PC-3 (cell line): ENCODE measurements around the gene LURAP1L. TPM values are rescaled to one million over a fixed set of nuclear protein-coding genes. Genes with fewer than 3 reads are reported as not detected.

ENCODE experiments used
- ATAC-seq: fragments of 200-7000 bp; cut with Tn5 transposase; 2 replicates; pipeline ENCODE4 v1.9.1; 2020; ENCODE audit warnings: mild to moderate bottlenecking, moderate library complexity
- BruUV-seq: library from RNA; stranded (reverse); fragments of 400-500 nt; replicated peaks from 2 replicates; lab custom pipeline; 2021; lab: Mats Ljungman, UMichigan
- CTCF ChIA-PET: fragments of 300-600 bp; sonication (Branson Sonifier 250); formaldehyde crosslinking; loops from one replicate; lab custom pipeline; 2022; ENCODE audit warnings: antibody characterized with exemption; lab: Charles Lee
- POLR2A ChIA-PET: fragments of 300-600 bp; sonication (Branson Sonifier 250); formaldehyde crosslinking; loops from one replicate; lab custom pipeline; 2022; ENCODE audit warnings: antibody characterized with exemption; ENCODE audit not compliant: unreplicated experiment; lab: Charles Lee
- DNase-seq: peaks from one replicate; pipeline ENCODE4 v3.0.0-alpha.2; 2015
- H2AFZ ChIP-seq: fragments of 300-600 bp; sonication (generic); 2 replicates; pipeline ENCODE4 v1.6.0; 2016; ENCODE audit warnings: antibody characterized with exemption, low read length
- H3F3A ChIP-seq: fragments of 300-600 bp; sonication (generic); one replicate; pipeline ENCODE4 v1.6.0; 2017; ENCODE audit warnings: antibody characterized with exemption, low read length, control low read depth, mild to moderate bottlenecking; ENCODE audit not compliant: unreplicated experiment
- H3K27ac ChIP-seq: fragments of 300-600 bp; sonication (generic); 2 replicates; pipeline ENCODE4 v1.5.1; 2016; ENCODE audit warnings: mild to moderate bottlenecking, low read length
- H3K27me3 ChIP-seq: fragments of 300-600 bp; sonication (generic); 2 replicates; pipeline ENCODE4 v1.6.1; 2016; ENCODE audit warnings: low read length, mixed read lengths
- H3K36me3 ChIP-seq: fragments of 300-600 bp; sonication (generic); 2 replicates; pipeline ENCODE4 v1.6.1; 2016; ENCODE audit warnings: low read depth, mixed run types, low read length, mixed read lengths
- H3K4me1 ChIP-seq: fragments of 300-600 bp; sonication (generic); 2 replicates; pipeline ENCODE4 v1.5.1; 2016; ENCODE audit warnings: low read length; ENCODE audit not compliant: insufficient read depth
- H3K4me2 ChIP-seq: fragments of 300-600 bp; sonication (generic); 2 replicates; pipeline ENCODE4 v1.6.0; 2016; ENCODE audit warnings: low read length
- H3K4me3 ChIP-seq: fragments of 300-600 bp; sonication (generic); 2 replicates; pipeline ENCODE4 v1.5.1; 2016; ENCODE audit warnings: mild to moderate bottlenecking, low read length, mixed read lengths
- H3K79me2 ChIP-seq: fragments of 300-600 bp; sonication (generic); 2 replicates; pipeline ENCODE4 v1.6.1; 2017; ENCODE audit warnings: low read length, mixed read lengths
- H3K9ac ChIP-seq: fragments of 300-600 bp; sonication (generic); 2 replicates; pipeline ENCODE4 v1.6.0; 2016; ENCODE audit warnings: mild to moderate bottlenecking, low read length
- H3K9me2 ChIP-seq: fragments of 300-600 bp; sonication (generic); replicated peaks from 2 replicates; pipeline ENCODE4 v1.6.1; 2016; ENCODE audit warnings: mixed run types, low read length, mixed read lengths
- H3K9me3 ChIP-seq: fragments of 300-600 bp; sonication (generic); 2 replicates; pipeline ENCODE4 v1.6.1; 2016; ENCODE audit warnings: low read length, mixed read lengths
- H4K20me1 ChIP-seq: fragments of 300-600 bp; sonication (generic); 2 replicates; pipeline ENCODE4 v1.6.1; 2016; ENCODE audit warnings: low read length, mixed read lengths
- EZH2 ChIP-seq: fragments of 300-600 bp; sonication (generic); IDR thresholded peaks from one replicate; pipeline ENCODE4 v1.6.1; 2017; ENCODE audit warnings: antibody characterized with exemption, mild to moderate bottlenecking, low read length; ENCODE audit not compliant: unreplicated experiment
- EZH2phosphoT487 ChIP-seq: fragments of 300-600 bp; sonication (generic); IDR thresholded peaks from 2 replicates; pipeline ENCODE4 v1.6.1; 2018; ENCODE audit warnings: mild to moderate bottlenecking, antibody characterized with exemption, low read length, borderline replicate concordance
- intact Hi-C: fragments of 100-400 bp; cut with micrococcal nuclease; formaldehyde crosslinking; loops from 2 replicates; pipeline ENCODE4 v1.9.0; 2023
- total RNA-seq: library from RNA; depleted of rRNA; stranded (reverse); fragments of >200 nt; gene quantifications from 2 replicates; pipeline ENCODE4 v1.2.3, GENCODE V29; 2014
- TF ChIP-seq, protein P1 (sequence below): fragments of 300-600 bp; sonication (generic); conservative IDR thresholded peaks from 2 replicates; pipeline ENCODE4 v1.5.1; 2017; ENCODE audit warnings: antibody characterized with exemption, low read depth, mild to moderate bottlenecking, low read length

Gene LURAP1L
- total RNA-seq, 1 experiment from 2014 or later = 16.4 TPM

DNA sequence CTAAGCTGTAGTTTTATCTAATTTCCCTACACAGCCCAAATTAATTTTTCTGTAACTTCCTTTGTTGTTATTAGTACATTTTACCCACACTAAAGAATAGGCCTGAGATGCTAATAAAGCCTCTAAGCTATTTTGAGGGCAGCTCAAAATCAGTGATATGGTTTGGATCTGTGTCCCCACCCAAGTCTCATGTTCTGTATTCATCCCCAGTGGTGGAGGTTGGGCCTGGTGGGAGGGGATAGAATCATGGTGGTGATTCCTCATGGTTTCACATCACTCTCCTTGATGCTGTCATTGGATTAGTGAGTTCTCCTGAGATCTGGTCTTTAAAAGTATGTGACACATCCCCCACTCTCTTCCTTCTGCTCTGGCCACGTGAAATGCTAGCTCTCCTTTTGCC lies 27.3 kb downstream of the LURAP1L start:
- no peak for TF ChIP-seq EZH2phosphoT487
- TF ChIP-seq EZH2 = no peak
- TF ChIP-seq, protein P1, sequence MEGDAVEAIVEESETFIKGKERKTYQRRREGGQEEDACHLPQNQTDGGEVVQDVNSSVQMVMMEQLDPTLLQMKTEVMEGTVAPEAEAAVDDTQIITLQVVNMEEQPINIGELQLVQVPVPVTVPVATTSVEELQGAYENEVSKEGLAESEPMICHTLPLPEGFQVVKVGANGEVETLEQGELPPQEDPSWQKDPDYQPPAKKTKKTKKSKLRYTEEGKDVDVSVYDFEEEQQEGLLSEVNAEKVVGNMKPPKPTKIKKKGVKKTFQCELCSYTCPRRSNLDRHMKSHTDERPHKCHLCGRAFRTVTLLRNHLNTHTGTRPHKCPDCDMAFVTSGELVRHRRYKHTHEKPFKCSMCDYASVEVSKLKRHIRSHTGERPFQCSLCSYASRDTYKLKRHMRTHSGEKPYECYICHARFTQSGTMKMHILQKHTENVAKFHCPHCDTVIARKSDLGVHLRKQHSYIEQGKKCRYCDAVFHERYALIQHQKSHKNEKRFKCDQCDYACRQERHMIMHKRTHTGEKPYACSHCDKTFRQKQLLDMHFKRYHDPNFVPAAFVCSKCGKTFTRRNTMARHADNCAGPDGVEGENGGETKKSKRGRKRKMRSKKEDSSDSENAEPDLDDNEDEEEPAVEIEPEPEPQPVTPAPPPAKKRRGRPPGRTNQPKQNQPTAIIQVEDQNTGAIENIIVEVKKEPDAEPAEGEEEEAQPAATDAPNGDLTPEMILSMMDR = no peak
- Histone ChIP-seq H3K9ac (no peak overlapping the region), H3K4me2 (no peak overlapping the region), H3K9me3 (no peaks in the 10 kb centered on the region), H3K4me3 (no peak overlapping the region), H4K20me1 (no peaks in the 10 kb centered on the region), H3K9me2 (no peaks in the 10 kb centered on the region), H3F3A (no peaks in the 10 kb centered on the region), H2AFZ (no peak overlapping the region), H3K36me3 (no peaks in the 10 kb centered on the region), H3K4me1 (peaks cover 18% of the 10 kb centered on the region), H3K27me3 (no peaks in the 10 kb centered on the region), H3K27ac (peak overlapping the region; percentile 37), H3K79me2 (no peaks in the 10 kb centered on the region)
- ChIA-PET CTCF (no interaction called here), POLR2A (no interaction called here)
- TSS peak; percentile 20 for BruUV-seq
- DNase-seq = no peak
- no peak for ATAC-seq
- intact Hi-C loops = no loop called here

DNA sequence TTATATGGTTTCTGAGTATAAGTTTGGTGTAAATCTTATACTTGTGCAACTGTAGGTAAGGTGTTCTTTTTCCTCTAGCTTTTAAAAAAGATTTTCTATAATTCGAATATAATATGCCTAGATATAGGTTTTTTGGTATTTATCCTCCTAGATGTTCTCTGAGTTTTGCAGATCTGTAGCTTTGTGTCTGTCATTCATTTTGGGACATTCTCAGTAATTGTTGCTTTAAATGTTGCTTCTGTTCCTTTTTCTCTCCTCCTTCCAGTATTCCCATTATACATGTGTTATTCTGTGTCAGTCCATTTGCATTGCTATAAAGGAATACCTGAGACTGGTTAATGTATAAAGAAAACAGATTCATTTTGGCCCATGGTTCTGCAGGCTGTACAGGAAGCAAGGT lies 33.7 kb downstream of the LURAP1L start:
- Histone ChIP-seq H3K4me2 (no peak overlapping the region), H3K9me2 (no peaks in the 10 kb centered on the region), H3K9me3 (no peaks in the 10 kb centered on the region), H3K79me2 (no peaks in the 10 kb centered on the region), H3K27me3 (no peaks in the 10 kb centered on the region), H3K4me3 (no peak overlapping the region), H3F3A (no peaks in the 10 kb centered on the region), H3K27ac (no peak overlapping the region), H4K20me1 (no peaks in the 10 kb centered on the region), H3K4me1 (peaks cover 14% of the 10 kb centered on the region), H2AFZ (no peak overlapping the region), H3K9ac (no peak overlapping the region), H3K36me3 (no peaks in the 10 kb centered on the region)
- no peak for TF ChIP-seq EZH2phosphoT487
- TF ChIP-seq, protein P1 = no peak
- no peak for TF ChIP-seq EZH2
- POLR2A ChIA-PET = no interaction called here
- ATAC-seq (no peak), DNase-seq (no peak)
- no TSS peak for BruUV-seq
- intact Hi-C loops = no loop called here
- CTCF ChIA-PET = no interaction called here

DNA sequence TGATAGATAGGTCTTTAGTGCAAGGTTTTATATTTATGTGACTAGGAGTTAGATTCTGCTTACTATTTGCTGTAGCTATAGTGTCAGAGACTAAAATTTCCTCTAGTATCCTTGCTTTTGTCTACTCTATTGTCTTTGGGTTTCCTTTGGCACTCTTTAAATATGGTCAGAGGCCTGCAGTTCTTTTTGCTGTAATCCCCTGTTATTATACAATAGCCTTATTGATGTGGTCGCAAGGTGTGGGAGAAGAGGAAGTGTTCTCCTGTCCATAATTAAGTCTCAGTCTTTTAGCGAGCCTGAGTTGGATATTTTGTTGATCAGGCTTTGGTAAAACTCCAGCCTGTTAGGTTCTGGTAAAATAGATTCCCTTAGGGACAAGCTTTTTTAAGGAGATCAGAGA lies 34.9 kb downstream of the LURAP1L start:
- no peak for DNase-seq

More for the DNA sequence above, 34.9 kb downstream of the LURAP1L start:
- H2AFZ ChIP-seq = no peak overlapping the region
- no TSS peak for BruUV-seq
- no peak overlapping the region for H3K9ac ChIP-seq
- no peak overlapping the region for H3K4me3 ChIP-seq
- ChIA-PET POLR2A (interaction anchor here (0.6 to 0.7 kb wide), 2 partner anchors 9 to 26 kb away, joined by 3 to 5 read pairs; no protein-coding TSS in a partner anchor), CTCF (interaction anchor here (0.9 kb wide), 1 partner anchor 50 kb away, joined by 5 read pairs; no protein-coding TSS in a partner anchor)
- TF ChIP-seq, protein P1 = no peak
- TF ChIP-seq EZH2 (no peak), EZH2phosphoT487 (no peak)
- no peaks in the 10 kb centered on the region for H3F3A ChIP-seq
- H3K4me1 ChIP-seq = peaks cover 22% of the 10 kb centered on the region
- intact Hi-C loops = no loop called here
- H3K79me2 ChIP-seq = no peaks in the 10 kb centered on the region
- H3K27ac ChIP-seq = no peak overlapping the region
- no peaks in the 10 kb centered on the region for H4K20me1 ChIP-seq
- H3K9me3 ChIP-seq = no peaks in the 10 kb centered on the region
- H3K36me3 ChIP-seq = no peaks in the 10 kb centered on the region
- ATAC-seq = no peak
- no peak overlapping the region for H3K4me2 ChIP-seq
- no peaks in the 10 kb centered on the region for H3K9me2 ChIP-seq
- H3K27me3 ChIP-seq = no peaks in the 10 kb centered on the region
